Nephron progenitor cell (in vitro differentiated cells): ENCODE measurements around the gene SELENOH.

Experiments
- DNase-seq: peaks from one replicate; pipeline ENCODE4 v3.0.0; 2021
- H3K27ac Mint-ChIP-seq: 2 replicates; pipeline ENCODE4 v1.8.0; 2021; ENCODE audit warnings: mild to moderate bottlenecking, moderate library complexity, mixed read lengths
- H3K27me3 Mint-ChIP-seq: 2 replicates; pipeline ENCODE4 v1.8.0; 2021; ENCODE audit warnings: mild to moderate bottlenecking, low read depth, mixed read lengths; ENCODE audit not compliant: poor library complexity
- H3K36me3 Mint-ChIP-seq: 2 replicates; pipeline ENCODE4 v1.8.0; 2021; ENCODE audit warnings: low read depth, mixed read lengths
- H3K4me1 Mint-ChIP-seq: 2 replicates; pipeline ENCODE4 v1.8.0; 2021; ENCODE audit warnings: mixed read lengths
- H3K4me3 Mint-ChIP-seq: 2 replicates; pipeline ENCODE4 v1.8.0; 2021; ENCODE audit warnings: mild to moderate bottlenecking, moderate library complexity, mixed read lengths
- H3K9me3 Mint-ChIP-seq: 2 replicates; pipeline ENCODE4 v1.8.0; 2021; ENCODE audit warnings: mild to moderate bottlenecking, moderate library complexity, mixed read lengths
- CTCF ChIP-seq: fragments of 200-600 bp; sonication (generic); IDR thresholded peaks from 2 replicates; pipeline ENCODE4 v1.5.0; 2021; ENCODE audit warnings: antibody characterized with exemption

The SELENOH gene

DNA sequence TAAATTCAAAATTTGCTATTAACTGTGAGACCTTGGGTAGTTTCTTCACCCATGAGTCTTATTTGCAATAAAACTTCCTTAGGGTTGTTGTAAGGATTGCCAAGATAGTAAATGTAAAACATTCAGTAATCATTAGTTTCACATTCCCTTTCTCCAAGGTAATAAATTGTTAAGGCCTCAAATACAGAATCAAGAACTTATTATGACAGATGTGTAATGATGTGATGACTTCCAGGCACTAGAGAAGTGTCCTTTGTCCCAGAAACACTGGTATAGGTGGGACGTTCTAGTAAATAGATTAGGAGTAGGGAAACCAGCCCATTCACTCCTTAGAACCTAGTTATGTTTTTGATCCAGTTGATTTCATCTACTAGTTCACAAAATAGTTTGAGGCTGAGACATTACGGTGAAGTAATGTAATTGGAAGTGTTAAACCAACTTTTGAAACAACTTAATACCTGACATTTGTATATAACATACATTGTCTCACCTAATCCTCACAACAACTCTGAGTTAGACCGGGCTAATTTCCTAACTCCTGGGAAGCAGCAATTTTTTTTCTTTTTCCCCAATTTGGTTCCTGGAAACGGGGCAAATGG, 45.8 kb downstream of the SELENOH start:
- DNase-seq, result no peak
- H3K4me3 Mint-ChIP-seq, result no peak overlapping the region
- no peaks in the 10 kb centered on the region for H3K9me3 Mint-ChIP-seq
- H3K27ac Mint-ChIP-seq, result peak overlapping the region; percentile 49
- peaks cover 4% of the 10 kb centered on the region for H3K27me3 Mint-ChIP-seq
- peaks cover 32% of the 10 kb centered on the region for H3K4me1 Mint-ChIP-seq
- H3K36me3 Mint-ChIP-seq, result peaks cover 54% of the 10 kb centered on the region
- TF ChIP-seq CTCF, result no peak

GRCh38 chr11:57787920-57788702, 46.8 kb downstream of the SELENOH start:
- H3K9me3 Mint-ChIP-seq, result no peaks in the 10 kb centered on the region
- H3K36me3 Mint-ChIP-seq, result peaks cover 53% of the 10 kb centered on the region
- peaks cover 30% of the 10 kb centered on the region for H3K4me1 Mint-ChIP-seq
- no peak for TF ChIP-seq CTCF
- peaks cover 4% of the 10 kb centered on the region for H3K27me3 Mint-ChIP-seq
- no peak overlapping the region for H3K27ac Mint-ChIP-seq
- no peak overlapping the region for H3K4me3 Mint-ChIP-seq
- DNase-seq, result no peak

DNA sequence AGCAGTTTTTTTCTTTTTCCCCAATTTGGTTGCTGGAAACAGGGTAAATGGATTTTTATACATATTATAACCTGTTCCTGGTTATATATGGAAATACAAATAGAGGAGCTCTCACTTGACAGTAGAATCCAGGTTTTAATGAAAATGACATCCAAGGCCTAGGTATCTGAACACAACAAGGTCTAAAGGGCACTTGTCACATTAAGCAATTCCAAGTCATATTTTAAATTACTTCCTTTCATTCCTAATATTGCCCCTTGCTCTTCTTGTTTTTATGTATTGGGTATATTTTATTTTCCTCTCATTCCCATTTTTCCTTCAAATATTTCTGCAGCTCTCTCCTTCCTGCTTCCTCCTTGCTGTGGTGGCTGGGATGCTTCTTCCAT, 47.4 kb downstream of the SELENOH start:
- DNase-seq, result no peak
- TF ChIP-seq CTCF, result no peak
- Mint-ChIP-seq H3K36me3 (peaks cover 59% of the 10 kb centered on the region), H3K27ac (no peak overlapping the region), H3K9me3 (no peaks in the 10 kb centered on the region), H3K4me3 (no peak overlapping the region), H3K27me3 (peaks cover 4% of the 10 kb centered on the region), H3K4me1 (peaks cover 30% of the 10 kb centered on the region)

GRCh38 chr11:57791321-57792059, 50.2 kb downstream of the SELENOH start:
- DNase-seq, result no peak
- Mint-ChIP-seq H3K36me3 (peaks cover 70% of the 10 kb centered on the region), H3K4me1 (peaks cover 26% of the 10 kb centered on the region), H3K9me3 (no peaks in the 10 kb centered on the region), H3K27ac (no peak overlapping the region), H3K4me3 (no peak overlapping the region), H3K27me3 (peaks cover 4% of the 10 kb centered on the region)
- no peak for TF ChIP-seq CTCF

GRCh38 chr11:57792060-57792541, 50.8 kb downstream of the SELENOH start:
- Mint-ChIP-seq H3K9me3 (no peaks in the 10 kb centered on the region), H3K27ac (no peak overlapping the region), H3K4me3 (no peak overlapping the region), H3K27me3 (peaks cover 4% of the 10 kb centered on the region), H3K36me3 (peaks cover 70% of the 10 kb centered on the region), H3K4me1 (peaks cover 20% of the 10 kb centered on the region)
- no peak for DNase-seq
- no peak for TF ChIP-seq CTCF
